NCI-H82 treated with DMSO at 0.1 percent for 48 hours (cell line): ENCODE measurements around the gene PRM2.
"Not testable (repeated sequence)": the region's sequence is repeated elsewhere in the genome, so short reads cannot be mapped to it uniquely, and the experiment has no call there.

Experiments used
- DNase-seq: peaks from one replicate; lab custom pipeline; 2025; ENCODE audit not compliant: unreplicated experiment; lab: John Stamatoyannopoulos, UW

The PRM2 gene

DNA sequence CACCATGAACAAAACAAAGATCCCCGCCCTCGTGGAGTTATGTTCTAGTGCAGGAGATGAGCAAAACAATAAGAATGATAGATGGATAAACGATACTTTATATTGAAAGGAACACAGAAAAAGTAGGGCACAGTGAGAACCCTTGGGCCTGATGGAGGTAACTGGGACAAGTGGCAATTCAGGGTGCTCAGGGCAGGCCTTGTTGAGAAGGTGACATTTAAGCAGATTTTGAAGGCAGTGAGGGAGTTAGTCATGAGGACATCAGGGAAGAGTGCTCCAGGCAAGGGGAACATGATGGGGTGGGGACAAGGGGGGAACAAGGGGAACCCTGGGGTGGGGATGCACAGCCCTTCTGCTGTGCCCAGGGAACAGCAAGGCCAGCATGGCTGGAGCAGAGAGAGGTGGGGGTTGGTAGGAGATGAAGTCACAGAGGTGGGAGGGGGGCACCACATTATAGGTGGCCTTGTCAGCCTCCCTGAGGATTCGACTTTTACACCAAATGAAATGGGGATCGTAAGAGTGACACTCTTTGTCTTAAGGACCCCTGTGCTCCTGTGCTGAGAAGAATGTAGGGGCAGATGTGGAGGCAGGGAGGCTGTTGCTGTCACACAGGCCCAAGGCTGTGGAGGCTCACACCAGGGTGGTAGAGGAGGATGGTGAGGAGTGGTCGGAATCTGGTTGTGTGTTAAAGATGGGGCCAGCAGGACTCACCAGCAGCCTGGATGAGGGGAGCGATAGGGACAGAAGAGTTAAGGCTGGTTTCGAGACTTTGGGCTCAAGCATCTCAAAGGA lies 14.0 kb upstream of the PRM2 start:
- DNase-seq = no peak

DNA sequence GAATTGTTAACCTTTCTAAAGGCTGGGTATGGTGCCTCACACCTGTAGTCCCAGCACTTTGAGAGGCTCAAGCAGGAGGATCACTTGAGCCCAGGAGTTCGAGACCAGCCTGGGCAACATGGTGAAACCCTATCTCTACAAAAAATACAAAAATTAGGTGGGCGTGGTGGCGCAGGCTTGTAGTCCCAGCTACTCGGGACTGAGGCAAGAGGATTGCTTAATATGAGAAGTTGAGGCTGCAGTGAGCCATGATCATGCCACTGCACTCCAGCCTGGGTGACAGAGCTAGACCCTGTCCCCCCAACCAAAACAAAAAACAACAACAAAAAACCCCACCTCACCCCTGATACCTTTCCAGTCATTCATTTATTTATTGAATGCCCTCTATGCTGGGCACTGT lies 13.4 kb upstream of the PRM2 start:
- not testable (repeated sequence) for DNase-seq

DNA sequence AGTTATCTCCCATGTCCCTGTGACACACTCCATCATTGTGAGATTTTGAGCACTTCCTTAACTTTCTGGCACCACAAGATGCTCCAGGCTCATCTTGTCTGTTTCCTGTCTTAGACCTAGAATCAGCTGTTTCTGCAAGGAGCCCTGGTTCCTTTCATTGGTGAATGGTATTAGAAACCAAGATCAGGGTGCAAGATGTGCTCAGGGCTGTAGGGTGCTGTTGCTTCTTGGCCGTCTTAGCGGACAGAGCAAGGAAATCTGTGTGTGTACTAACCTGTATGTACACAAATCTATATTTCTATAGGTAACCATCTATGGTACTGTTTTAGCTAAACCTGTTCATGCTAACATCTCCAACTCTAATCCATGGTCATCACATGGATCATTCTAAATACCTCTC lies 12.9 kb upstream of the PRM2 start:
- no peak for DNase-seq

DNA sequence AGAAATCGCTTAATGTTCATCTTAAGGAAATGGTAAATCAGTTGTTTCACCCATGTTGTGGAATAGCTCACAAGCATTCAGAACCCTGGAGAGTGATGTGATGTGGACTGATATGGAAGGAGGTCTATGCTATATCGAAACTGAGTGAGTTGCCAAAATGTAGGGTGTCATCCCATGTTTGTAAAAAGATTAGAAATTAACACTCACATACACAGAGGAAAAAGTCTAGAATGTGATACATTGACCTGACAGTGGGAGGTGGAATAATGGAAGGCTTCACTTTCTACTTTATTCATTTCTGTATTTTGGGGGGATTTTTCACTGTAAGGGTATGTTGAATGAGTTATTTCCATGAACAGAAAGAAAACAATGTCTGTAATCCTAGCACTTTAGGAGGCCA lies 9.6 kb upstream of the PRM2 start:
- no peak for DNase-seq

DNA sequence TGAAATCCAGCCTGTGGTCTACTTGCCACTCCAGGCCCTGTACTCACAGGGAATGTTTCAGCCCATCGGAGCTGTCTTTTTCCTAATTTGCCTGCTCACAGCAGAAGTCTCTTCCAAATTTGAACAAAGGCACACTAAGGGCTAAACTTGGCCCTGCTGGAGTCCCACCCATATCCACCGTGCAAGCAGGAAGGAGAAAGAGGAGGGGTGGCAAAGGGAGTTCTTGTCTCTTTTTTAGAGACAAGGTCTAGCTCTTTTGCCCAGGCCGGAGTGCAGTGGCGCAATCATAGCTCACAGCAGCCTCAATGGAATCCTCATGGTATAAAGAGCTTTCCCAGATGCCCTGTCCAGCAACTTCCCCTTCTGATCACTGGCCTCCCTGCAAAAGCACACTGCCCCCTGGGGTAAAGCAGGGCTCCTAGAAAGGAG lies 7.6 kb upstream of the PRM2 start:
- no peak for DNase-seq

DNA sequence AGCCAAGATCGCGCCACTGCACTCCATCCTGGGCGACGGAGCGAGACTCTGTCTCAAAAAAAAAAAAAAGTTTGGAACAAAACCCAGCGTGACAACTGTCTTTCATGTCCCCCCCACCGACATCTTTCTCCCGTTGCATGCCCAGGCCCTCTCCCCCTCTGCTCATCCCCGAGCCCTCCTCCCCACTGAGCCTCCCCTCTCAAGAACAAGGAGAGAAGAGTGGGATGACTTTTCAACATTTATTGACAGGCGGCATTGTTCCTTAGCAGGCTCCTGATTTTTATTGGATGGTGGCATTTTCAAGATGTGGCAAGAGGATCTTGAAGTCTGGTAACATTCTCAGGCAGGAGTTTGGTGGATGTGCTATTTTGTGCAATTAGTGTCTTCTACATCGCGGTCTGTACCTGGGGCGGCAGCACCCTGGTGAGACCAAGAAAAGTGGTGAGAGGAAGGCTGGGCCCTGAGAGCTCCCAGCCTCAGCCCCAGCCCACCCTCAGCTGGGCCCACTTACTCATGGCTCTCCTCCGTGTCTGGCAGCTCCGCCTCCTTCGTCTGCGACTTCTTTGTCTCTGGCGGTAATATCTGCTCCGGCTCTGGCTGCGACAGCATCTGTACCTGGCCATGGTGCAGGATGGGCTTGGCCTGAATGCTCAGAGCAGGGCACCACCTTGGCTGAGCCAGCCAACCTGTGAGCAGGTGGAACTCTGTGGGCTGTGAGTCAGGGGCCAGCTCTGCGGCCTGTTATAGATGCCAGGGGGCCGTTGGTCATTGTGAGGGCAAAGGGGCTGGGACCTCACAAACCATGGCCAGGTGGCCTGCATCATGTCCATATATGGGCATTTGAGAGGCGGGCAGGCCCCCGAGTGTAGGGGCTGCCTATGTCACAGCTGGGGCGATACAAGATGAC lies 4.6 kb upstream of the PRM2 start, which contains the start of gene PRM1:
Gene PRM1 (minus strand): TSS at position 715 of the 907 bp plus-strand sequence. CDS start 92 bp downstream, at position 623.
- no peak for DNase-seq

DNA sequence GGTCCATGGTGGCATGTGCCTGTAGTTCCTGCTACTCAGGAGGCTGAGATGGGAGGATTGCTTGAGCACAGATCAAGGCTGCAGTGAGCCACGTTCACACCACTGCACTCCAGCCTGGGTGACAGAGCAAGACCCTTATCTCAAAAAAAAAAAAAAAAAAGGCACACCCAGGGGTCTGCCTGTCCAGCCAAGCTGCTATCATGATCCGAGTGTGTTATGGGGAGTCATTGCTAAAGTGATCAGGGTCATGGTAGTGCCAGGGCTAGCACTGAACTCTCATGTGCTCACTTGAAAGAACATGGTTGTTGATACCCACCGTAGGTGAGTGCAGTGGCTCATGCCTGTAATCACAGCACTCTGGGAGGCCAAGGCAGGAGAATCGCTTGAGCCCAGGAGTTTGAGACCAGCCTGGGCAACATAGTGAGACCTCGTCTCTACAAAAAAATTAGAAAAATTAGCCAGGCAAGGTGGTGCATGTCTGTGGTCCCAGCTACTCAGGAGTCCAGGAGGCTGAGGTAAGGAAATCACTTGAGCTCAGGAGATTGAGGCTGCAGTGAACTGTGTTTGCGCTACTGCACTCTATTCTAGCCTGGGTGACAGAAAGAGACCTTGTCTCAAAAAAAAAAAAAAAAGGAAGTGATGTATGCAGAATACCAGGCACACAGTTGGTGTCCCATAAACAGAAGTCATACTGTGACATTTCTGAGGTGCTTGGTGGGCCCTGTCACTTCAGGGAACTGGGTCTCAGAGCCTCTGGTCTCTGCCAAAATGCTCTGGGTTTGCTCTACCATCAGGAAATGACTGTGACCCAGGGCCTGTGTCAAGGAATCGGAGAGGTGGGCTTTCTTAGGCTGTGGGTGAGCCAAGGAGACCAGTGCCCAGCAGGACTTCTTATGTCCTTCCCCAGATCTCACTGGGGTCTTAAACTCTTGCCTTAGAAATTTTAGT lies 2.7 kb upstream of the PRM2 start:
- no peak for DNase-seq

DNA sequence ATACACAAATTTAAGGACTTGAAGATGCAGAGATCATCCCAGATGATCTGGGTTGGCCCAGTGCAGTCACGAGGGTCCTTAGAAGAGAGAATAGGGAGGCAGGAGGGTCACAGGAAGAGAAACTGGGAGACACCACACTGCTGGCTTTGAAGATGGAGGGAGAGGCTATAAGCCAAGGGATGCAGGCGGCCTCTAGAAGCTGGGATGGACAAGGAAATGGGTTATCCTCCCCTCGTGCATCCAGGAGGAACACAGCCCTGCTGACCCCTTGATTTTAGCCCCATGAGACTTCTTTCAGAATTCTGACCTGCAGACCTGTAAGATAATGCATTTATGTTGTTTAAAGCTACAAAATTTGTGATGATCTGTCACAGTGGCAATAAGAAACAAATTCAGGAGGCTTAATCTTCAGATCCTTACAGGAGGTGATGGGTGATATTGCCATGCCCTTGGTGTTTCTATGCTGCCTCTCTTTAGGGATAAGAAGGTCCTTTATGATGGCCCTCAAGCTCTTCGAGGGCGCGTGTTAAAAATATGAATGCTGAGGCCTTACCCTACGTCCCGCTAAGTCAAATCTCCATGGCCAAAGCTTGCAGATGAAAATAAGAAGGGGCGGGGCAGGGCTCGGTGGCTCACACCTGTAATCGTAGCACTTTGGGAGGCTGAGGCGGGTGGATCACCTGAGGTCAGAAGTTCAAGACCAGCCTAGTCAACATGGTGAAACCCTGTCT lies 1.5 kb upstream of the PRM2 start:
- DNase-seq = no peak

DNA sequence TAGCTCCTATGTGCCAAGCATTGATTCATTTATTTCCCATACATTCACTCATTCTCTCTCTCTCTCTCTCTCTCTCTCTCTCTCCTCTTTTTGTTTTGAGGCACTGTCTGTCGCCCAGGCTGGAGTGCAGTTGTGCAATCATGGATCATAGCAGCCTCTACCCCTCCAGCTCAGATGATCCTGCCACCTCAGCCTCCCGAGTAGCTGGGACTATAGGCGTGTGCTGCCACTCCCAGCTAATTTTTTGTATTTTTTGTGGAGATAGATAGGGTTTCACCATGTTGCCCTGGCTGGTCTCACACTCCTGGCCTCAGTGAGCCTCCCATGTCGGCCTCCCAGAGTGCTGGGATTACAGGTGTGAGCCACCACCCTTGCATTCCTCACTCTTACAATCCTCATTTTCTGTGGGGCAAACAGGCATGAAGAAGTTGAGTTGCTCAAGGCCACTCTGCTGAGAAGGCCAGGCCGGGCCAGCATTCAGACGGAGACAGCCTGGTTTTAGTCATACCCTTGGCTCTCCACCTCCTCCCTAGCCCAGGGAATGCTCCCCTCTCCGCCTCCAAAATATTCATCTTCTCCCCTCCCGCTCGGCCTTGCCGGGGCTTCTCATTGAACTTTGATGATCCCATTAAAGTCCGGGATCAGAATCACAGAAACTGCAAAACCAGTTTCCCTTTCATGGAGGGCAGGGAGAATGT lies 765 bp upstream of the PRM2 start:
- no peak for DNase-seq

DNA sequence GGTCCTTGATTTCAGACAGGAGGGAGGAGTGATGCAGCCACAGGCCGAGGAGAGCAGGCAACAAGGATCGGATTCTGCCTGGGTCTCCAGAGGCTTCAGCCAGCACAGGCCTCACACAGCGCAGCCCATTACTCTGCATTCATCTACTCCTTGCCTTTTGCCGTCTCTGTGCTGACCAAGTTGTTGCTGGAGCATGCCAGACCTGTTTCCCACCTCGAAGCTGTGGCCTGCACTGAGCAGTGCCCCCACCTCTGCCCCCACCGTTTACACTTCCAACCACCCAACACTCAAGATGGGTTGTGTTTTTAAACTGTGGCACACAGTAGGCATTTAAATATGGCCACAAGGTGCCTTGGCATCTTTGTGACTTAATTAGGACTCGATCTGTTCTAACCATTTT lies 1.3 kb downstream of the PRM2 start:
- DNase-seq = no peak

DNA sequence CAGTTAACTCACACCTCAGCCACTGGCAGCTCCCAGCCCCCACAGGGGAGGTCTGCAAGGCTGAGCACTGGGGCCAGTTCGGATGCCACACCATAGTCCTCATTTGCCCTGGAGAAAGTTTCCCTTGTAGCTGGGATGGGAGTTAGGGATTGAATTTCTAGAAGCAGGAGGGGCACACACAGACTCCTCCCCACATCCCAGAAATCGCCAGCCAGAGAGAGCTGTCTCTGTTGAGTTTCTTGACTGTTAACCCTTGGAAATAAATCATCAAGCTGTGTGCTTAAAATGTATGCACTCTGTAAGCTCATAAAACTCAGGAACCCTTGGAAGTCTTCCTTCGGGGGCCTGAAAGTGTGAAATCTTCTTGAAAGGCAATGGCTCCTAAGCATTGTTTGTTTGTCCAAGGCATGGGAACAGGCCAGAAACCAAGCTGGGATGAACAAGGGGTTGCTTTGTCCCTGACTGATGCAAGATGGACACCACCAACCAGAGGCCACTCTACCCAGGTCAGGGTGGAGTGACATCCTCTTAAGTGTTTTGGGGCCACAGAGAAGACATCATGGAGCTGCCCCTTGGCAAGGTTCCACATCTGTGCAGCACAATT lies 2.5 kb downstream of the PRM2 start:
- DNase-seq = no peak

DNA sequence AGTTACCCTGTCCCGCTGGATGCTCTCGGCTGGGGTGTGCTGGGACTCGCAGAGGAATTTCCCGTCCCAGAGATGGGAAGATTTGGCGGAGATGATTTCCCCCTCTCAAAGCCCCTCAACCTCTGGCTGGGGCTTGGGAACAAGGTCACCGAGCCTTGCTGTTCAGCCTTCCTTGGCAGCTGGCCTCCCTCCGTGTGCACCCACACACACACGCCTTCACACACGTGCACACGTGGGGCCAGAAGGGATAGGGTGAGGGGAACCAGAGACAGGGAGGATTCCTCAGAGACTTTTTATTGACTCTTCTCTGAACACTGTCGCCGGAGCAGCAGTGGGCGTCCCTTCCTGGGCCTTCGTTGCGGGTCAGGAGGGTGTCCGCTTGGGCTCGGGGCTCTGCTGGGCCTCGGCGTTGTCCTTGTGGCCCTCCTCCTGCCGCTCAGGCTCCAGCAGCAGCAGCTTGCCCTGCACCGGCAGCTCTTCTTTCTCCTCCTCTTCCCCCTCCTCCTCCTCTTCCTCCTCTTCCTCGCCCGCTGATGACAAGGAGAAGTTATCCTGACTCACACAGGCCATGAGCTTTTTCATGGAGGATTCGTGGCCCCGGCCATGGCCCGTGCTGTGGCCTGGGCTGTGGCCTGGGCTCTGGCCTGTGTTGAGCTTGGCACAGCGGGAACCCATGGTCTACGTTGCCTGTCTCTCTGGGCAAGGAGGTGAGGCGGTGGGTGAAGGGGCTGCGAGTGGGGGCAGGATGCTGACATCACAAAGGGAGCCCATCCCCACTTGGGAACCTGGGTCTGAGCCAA lies 3.2 kb downstream of the PRM2 start, which contains the start of gene PRM3:
Gene PRM3 (minus strand): TSS at position 709 of the 800 bp plus-strand sequence. CDS start 34 bp downstream, at position 675.
- DNase-seq = no peak

DNA sequence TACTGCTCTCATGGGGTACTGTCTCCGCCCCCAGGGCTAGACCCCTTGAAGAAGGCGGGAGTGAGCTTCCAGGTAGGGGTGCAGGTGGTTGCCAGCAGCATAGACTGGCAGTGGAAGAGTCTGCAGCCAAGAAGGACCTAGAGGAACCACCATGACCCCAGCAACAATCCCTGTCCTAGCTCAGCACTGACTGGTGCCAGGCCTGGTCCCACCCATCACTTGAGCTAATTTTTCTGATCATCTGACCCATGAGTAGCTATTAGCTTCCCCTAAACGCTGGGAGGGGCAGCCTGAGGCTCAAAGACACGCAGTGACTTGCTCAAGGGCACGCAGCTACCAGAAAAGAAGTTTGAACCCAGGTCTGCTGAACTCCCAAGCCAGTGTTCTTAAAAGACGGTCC lies 3.8 kb downstream of the PRM2 start:
- no peak for DNase-seq

DNA sequence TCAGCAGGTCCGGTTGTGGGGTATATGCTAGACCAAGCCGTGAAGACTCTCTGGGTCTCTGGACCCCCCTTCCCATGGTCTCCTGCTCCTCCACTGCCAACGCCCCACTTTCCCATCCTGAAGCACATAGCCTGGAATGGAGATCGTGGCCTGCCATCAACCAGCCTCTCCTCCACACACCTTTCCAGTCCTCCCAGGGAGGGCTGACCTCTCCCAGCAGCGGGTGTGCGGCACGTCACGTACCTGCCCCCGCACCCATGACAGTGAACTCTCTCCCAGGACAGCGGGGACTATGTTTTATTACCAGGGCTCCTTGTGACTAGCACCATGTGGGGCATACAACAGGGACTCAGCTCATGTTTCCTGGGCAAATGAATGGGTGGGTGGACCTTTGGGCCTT lies 4.7 kb downstream of the PRM2 start:
- DNase-seq = no peak

DNA sequence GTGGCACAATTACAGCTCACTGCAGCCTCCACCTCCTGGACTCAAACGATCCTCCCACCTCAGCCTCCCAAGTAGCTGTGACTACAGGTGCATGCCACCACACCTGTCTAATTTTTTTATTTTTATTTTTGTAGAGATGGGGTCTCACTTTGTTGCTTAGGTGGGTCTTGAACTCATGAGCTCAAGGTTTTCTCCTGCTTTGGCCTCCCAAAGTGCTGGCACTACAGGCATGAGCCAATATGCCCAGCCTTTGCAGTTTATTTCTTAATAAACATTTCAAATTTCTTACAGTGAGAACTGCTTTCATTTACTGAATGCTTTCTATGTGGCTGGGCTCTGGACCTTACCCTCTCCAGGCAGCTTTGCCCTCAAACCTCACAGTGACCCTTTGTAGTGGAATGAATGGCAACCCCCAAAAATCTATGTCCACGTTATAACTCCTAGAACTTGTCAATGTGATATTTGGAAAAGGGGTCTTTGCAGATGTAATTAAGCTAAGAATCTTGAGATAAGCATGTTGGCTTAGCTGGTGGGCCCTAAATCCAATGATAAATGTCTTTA lies 5.6 kb downstream of the PRM2 start:
- no peak for DNase-seq

DNA sequence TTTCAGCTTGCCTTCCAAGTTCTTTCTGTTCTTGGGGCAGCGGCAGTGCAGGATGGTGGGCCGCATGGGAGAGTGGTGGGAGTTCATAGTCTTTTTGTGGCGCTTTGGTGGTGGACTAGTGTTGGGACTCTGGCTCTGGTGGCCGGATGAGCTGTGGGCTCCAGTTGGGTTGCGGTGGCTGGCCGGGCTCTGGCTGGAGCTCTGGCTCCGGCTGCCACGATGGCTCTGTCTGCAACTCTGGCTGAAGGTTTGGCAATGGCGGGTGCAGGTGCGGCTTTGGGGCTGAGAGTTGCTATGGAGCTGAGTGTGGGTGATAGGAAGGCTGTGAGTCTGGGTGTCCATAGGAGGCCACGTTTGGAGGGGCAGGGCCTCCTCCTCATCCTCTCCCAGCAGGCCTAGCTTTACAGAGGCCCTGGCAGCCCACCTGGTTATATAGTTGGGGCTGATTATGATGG lies 7.3 kb downstream of the PRM2 start, which contains the start of gene TNP2:
Gene TNP2 (minus strand): TSS at position 405 of the 455 bp plus-strand sequence. CDS start 63 bp downstream, at position 342.
- DNase-seq = no peak

DNA sequence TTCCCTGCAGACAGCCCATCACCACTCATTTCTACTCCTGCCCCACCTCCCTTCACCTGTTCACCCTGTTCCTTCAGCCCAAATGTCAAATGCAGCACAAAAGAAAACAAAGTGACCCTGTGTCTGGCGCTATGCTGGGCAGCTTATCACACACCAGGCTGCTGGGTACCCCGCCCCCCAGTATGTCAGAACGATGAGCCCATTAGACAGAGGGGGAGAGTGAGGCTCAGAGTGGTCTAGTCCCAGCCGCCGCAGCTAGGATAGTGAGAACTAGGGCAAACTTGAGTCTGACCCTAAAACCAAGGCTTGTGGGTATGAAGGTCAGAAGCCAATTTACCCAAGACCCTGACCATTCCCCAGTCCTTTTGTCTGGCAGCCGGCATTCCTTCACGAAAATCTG lies 11.2 kb downstream of the PRM2 start:
- DNase-seq = no peak
